ENCODE results near the gene RGL4.

The RGL4 gene

DNA sequence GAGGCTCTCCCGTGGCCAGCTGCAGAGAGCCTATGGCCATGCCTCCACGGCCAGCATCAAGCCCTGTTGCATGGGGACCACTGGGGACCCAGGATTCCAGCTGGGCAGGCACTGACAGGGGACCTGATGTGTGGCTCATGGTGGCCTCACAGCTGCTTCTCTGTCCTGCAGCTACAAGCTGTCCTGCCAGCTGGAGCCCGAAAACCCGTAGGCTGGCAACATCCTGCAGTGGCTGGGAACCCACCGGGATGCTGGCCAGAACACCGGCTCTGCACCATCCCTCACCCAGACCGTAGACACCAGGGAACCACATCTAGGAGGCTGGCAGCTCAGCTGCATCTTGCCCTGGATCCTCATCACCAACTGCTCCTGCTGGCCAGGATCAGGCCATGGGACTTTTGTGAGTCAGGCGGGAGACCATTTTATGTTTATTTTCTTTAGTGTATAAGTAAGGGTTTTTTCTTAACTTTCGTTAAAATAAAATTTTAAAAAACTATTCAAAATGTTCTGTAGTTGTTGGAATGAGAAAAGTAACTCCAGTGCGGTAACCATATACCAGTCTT is 7.9 kb downstream of the RGL4 start:
- TF ChIP-seq, protein P1, sequence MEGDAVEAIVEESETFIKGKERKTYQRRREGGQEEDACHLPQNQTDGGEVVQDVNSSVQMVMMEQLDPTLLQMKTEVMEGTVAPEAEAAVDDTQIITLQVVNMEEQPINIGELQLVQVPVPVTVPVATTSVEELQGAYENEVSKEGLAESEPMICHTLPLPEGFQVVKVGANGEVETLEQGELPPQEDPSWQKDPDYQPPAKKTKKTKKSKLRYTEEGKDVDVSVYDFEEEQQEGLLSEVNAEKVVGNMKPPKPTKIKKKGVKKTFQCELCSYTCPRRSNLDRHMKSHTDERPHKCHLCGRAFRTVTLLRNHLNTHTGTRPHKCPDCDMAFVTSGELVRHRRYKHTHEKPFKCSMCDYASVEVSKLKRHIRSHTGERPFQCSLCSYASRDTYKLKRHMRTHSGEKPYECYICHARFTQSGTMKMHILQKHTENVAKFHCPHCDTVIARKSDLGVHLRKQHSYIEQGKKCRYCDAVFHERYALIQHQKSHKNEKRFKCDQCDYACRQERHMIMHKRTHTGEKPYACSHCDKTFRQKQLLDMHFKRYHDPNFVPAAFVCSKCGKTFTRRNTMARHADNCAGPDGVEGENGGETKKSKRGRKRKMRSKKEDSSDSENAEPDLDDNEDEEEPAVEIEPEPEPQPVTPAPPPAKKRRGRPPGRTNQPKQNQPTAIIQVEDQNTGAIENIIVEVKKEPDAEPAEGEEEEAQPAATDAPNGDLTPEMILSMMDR (IDR thresholded peaks at IDR 0.05): no peak
- Histone ChIP-seq H3K36me3 (peaks cover 31 to 92% (median 67%) of the 10 kb centered on the region in 3 donors), H3K27ac (no peak overlapping the region), H3K4me3 (no peak overlapping the region), H3K4me1 (no peaks in the 10 kb centered on the region), H3K9me3 (no peaks in the 10 kb centered on the region), H3K27me3 (no peaks in the 10 kb centered on the region)
- intact Hi-C loops (cut with DNase I; ENCODE audit: low total_unique reads): no loop called here
- no peak for DNase-seq

DNA sequence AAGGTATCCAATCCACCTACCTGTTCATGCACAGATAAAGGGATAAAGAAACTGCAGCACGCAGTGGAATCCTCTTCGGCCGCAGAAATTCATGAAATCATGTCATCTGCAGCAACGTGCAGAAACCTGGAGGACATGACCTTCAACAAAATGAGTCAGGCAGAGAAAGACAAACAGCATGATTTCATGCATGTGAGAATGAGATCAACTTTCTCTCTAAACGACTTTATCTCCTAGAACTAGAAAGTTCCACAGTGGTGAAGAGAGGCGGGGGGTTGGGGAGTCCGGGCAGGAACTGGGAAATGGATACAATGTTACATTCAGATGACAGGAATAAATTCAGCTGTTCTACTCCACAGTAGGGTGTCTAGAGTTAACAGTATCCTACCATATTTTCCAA is 9.9 kb downstream of the RGL4 start:
- TF ChIP-seq, protein P1 (IDR thresholded peaks at IDR 0.05): no peak
- Histone ChIP-seq H3K4me3 (no peak overlapping the region), H3K9me3 (no peaks in the 10 kb centered on the region), H3K27me3 (no peaks in the 10 kb centered on the region), H3K36me3 (peaks cover 17 to 92% (median 61%) of the 10 kb centered on the region in 3 donors), H3K27ac (no peak overlapping the region), H3K4me1 (no peaks in the 10 kb centered on the region)
- intact Hi-C loops (cut with DNase I; ENCODE audit: low total_unique reads): no loop called here
- no peak for DNase-seq

DNA sequence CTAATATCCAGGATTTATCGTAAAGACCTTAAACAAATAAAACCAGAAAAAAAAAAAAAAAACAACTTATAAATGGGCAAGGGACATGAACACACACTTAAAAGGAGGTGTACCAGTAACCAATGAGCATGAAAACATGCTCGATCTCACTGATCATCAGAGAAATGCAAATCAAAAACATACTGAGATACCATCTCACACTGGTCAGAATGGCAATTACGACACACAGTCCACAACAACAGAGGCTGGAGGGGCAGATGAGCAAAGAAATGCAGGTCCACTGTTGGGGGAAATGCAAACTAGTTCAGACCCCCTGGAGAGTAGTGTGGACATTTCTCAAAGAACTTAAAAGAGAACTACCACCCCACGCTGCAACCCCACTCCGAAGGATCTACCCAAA is 13.2 kb downstream of the RGL4 start:
- TF ChIP-seq, protein P1 (IDR thresholded peaks at IDR 0.05): no peak
- H3K27ac ChIP-seq: no peak overlapping the region
- H3K9me3 ChIP-seq: no peaks in the 10 kb centered on the region
- no peaks in the 10 kb centered on the region for H3K4me1 ChIP-seq
- H3K36me3 ChIP-seq: peaks cover 43 to 96% (median 74%) of the 10 kb centered on the region in 3 donors
- no peaks in the 10 kb centered on the region for H3K27me3 ChIP-seq
- DNase-seq: no peak
- no peak overlapping the region for H3K4me3 ChIP-seq
- intact Hi-C loops (cut with DNase I; ENCODE audit: low total_unique reads): no loop called here

DNA sequence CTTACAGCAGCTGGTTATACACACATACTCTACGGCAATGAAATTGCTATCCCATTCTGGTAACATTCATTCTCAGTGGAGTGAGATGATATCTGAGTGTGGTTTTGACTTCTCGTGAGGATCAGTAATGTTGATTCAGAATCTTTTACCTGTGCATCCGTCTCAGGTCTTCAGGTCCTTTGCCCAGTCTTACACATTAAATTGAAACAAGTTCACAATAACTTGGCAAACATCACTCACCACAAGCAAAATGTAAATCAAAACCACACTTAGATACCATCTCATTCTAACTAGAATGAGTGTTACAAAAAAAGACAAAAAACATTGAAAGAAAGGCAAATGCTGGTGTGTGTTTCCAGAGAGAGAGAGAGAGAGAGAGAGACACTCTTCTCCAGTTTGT is 14.0 kb downstream of the RGL4 start:
- H3K27ac ChIP-seq: no peak overlapping the region
- peaks cover 43 to 98% (median 71%) of the 10 kb centered on the region in 3 donors for H3K36me3 ChIP-seq
- TF ChIP-seq, protein P1 (IDR thresholded peaks at IDR 0.05): no peak
- no peaks in the 10 kb centered on the region for H3K4me1 ChIP-seq
- H3K27me3 ChIP-seq: no peaks in the 10 kb centered on the region
- no peaks in the 10 kb centered on the region for H3K9me3 ChIP-seq
- intact Hi-C loops (cut with DNase I; ENCODE audit: low total_unique reads): no loop called here
- no peak overlapping the region for H3K4me3 ChIP-seq
- DNase-seq: no peak

DNA sequence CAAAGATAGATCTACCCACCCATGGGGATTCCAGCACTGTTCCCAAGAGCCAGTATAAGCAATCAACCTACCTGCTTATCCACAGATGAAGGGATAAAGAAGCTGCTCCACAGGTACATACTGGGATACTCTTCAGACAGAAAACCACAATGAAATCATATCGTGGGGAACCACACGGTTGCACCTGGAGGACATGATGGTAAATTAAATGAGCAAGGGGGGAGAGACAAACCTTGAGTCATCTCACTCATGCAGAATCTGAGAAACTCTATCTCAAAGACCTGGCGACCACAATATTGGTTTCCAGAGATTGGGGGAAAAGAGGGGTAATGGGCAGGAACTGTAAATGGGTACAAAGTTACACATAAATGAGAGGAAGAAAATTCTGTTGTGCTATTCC is 14.5 kb downstream of the RGL4 start:
- TF ChIP-seq, protein P1 (IDR thresholded peaks at IDR 0.05): no peak
- no peak overlapping the region for H3K4me3 ChIP-seq
- no peaks in the 10 kb centered on the region for H3K4me1 ChIP-seq
- intact Hi-C loops (cut with DNase I; ENCODE audit: low total_unique reads): no loop called here
- DNase-seq: no peak
- H3K27ac ChIP-seq: no peak overlapping the region
- H3K36me3 ChIP-seq: peaks cover 43 to 98% (median 72%) of the 10 kb centered on the region in 3 donors
- H3K27me3 ChIP-seq: no peaks in the 10 kb centered on the region
- H3K9me3 ChIP-seq: no peaks in the 10 kb centered on the region

DNA sequence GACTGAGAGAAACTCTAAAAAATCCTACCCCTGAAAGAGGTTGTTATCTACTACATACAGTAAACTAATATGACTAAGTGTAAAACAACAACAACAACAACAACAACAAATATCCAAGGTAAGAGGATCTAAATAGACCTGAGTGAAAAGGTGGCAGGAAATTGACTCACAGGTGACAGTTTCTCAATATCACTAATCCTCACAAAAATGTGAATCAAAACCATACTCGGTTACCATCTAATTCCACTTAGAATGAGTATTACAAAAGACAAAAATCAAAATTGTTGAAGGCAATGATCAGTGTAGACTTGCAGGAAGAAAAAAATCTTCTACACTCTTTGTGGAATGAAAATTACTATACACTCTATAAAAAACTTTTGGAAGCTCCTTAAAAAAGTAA is 17.5 kb downstream of the RGL4 start:
- TF ChIP-seq, protein P1 (IDR thresholded peaks at IDR 0.05): no peak
- no peaks in the 10 kb centered on the region for H3K4me1 ChIP-seq
- H3K27ac ChIP-seq: no peak overlapping the region
- no peaks in the 10 kb centered on the region for H3K27me3 ChIP-seq
- intact Hi-C loops (cut with DNase I; ENCODE audit: low total_unique reads): no loop called here
- no peaks in the 10 kb centered on the region for H3K9me3 ChIP-seq
- no peak for DNase-seq
- no peak overlapping the region for H3K4me3 ChIP-seq
- H3K36me3 ChIP-seq: peaks cover 32 to 100% (median 57%) of the 10 kb centered on the region in 3 donors
